Tibial artery (tissue), 4 donors: ENCODE data around the gene PRSS22.

Experiments
- DNase-seq, 2 donors: peaks; one replicate each; pipeline ENCODE4 v3.0.0-alpha.2; 2019
- H3K27ac ChIP-seq, 2 donors: fragments of 200-600 bp; sonication (generic) in 1 of 2; 1 replicate in 1 of 2; 2 replicates in 1 of 2; pipeline ENCODE4 v1.5.1; 2018 to 2019; ENCODE audit warnings: mild to moderate bottlenecking in 1 of 2
- H3K27me3 ChIP-seq, 2 donors: fragments of 200-600 bp; sonication (generic) in 1 of 2; one replicate each; pipeline versions ENCODE4 v1.5.1 to v1.6.0; 2016 to 2019
- H3K36me3 ChIP-seq, 3 donors: fragments of 200-600 bp; sonication (generic) in 2 of 3; one replicate each; pipeline ENCODE4 v1.5.1; 2016 to 2019; ENCODE audit warnings: mild to moderate bottlenecking in 2 of 3
- H3K4me1 ChIP-seq, 4 donors: fragments of 200-600 bp; sonication (generic) in 2 of 4; 1 replicate in 3 of 4; 2 replicates in 1 of 4; pipeline ENCODE4 v1.5.1; 2016 to 2019
- H3K4me3 ChIP-seq, 2 donors: fragments of 200-600 bp; sonication (generic) in 1 of 2; 1 replicate in 1 of 2; 2 replicates in 1 of 2; pipeline ENCODE4 v1.5.1; 2018 to 2019; ENCODE audit warnings: mild to moderate bottlenecking in 2 of 2
- H3K9me3 ChIP-seq, 3 donors: fragments of 200-600 bp; sonication (generic) in 1 of 3; one replicate each; pipeline ENCODE4 v1.5.1; 2016 to 2019
- intact Hi-C: fragments of 100-400 bp; cut with DNase I; formaldehyde crosslinking; loops from one replicate; pipeline ENCODE4 v1.15.0; 2023; ENCODE audit warnings: low total_unique reads
- TF ChIP-seq, protein P1 (sequence below), 2 experiments: fragments of 200-600 bp in 1 of 2; fragments of 450-650 bp in 1 of 2; IDR thresholded peaks; one replicate each; pipeline ENCODE4 v1.5.1; 2017 to 2019; ENCODE audit warnings: antibody characterized with exemption in 2 of 2, mild to moderate bottlenecking in 1 of 2, moderate library complexity in 1 of 2

Gene PRSS22

GRCh38 chr16:2865651-2866050, 7.7 kb upstream of the PRSS22 start:
- H3K9me3 ChIP-seq = peaks cover 0 to 6% (median 0%) of the 10 kb centered on the region in 3 donors
- H3K4me1 ChIP-seq = peaks cover 0 to 9% (median 4%) of the 10 kb centered on the region in 4 donors
- intact Hi-C loops = no loop called here
- H3K4me3 ChIP-seq = no peak overlapping the region
- TF ChIP-seq, protein P1, sequence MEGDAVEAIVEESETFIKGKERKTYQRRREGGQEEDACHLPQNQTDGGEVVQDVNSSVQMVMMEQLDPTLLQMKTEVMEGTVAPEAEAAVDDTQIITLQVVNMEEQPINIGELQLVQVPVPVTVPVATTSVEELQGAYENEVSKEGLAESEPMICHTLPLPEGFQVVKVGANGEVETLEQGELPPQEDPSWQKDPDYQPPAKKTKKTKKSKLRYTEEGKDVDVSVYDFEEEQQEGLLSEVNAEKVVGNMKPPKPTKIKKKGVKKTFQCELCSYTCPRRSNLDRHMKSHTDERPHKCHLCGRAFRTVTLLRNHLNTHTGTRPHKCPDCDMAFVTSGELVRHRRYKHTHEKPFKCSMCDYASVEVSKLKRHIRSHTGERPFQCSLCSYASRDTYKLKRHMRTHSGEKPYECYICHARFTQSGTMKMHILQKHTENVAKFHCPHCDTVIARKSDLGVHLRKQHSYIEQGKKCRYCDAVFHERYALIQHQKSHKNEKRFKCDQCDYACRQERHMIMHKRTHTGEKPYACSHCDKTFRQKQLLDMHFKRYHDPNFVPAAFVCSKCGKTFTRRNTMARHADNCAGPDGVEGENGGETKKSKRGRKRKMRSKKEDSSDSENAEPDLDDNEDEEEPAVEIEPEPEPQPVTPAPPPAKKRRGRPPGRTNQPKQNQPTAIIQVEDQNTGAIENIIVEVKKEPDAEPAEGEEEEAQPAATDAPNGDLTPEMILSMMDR (IDR thresholded peaks at IDR 0.05) = no peak
- DNase-seq = no peak
- no peak overlapping the region for H3K27ac ChIP-seq
- no peaks in the 10 kb centered on the region for H3K36me3 ChIP-seq
- peaks cover 0 to 25% of the 10 kb centered on the region in 2 donors for H3K27me3 ChIP-seq

DNA sequence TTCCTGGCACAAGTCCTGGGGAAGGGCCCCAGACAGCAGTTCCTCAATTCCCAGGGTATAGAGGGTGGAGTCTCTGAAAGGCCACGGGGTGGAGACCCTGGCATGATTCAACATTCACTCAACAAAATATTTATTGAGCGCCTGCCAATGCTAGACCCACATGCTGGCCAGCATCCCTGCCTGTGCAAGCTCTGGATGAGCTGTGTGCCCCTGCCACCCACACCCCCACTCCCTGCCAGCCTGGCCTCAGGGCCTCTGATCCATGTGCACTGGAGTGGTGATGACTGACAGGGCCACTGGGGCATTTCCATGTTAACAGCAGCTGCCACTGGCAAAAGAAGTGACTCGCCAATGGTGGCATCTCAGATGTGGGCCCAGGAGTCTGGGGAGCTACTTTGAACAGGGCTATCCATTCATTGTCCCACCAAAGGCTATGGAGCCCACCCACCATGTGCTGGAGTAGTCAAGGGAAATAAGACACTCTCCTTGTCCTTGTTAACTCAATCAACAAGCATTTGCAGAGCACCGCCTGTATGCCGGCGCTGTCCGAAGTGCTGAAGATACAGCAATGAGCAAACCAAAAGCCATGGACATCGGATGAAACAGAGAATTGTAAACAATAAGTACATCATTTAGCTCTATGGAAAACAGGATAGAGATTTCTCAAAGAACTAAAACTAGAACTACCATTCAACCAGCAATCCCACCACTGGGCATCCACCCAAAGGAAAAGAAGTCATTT, 3.0 kb upstream of the PRSS22 start:
- H3K4me1 ChIP-seq = peaks cover 0 to 13% (median 1%) of the 10 kb centered on the region in 4 donors
- H3K27me3 ChIP-seq = peaks cover 0 to 63% of the 10 kb centered on the region in 2 donors
- H3K9me3 ChIP-seq = peaks cover 0 to 9% (median 0%) of the 10 kb centered on the region in 3 donors
- no peak overlapping the region for H3K4me3 ChIP-seq
- intact Hi-C loops = no loop called here
- H3K36me3 ChIP-seq = peaks cover 0 to under 1% (median 0%) of the 10 kb centered on the region in 3 donors
- DNase-seq = peak in 1 of 2 donors; percentile 43
- H3K27ac ChIP-seq = no peak overlapping the region
- TF ChIP-seq, protein P1 (IDR thresholded peaks at IDR 0.05) = no peak

- intact Hi-C loops = loop anchor here (10.0 kb wide), 1 partner anchor 125 kb away; no protein-coding TSS in a partner anchor
- Histone ChIP-seq H3K9me3 (peaks cover 0 to 9% (median 0%) of the 10 kb centered on the region in 3 donors), H3K27ac (no peak overlapping the region), H3K36me3 (peaks cover 0 to 7% (median 0%) of the 10 kb centered on the region in 3 donors), H3K4me1 (peaks cover 0 to 13% (median 1%) of the 10 kb centered on the region in 4 donors), H3K4me3 (no peak overlapping the region), H3K27me3 (peaks cover 0 to 55% of the 10 kb centered on the region in 2 donors)
- peak in 1 of 2 donors; percentile 51 for DNase-seq
- TF ChIP-seq, protein P1 (IDR thresholded peaks at IDR 0.05) = no peak
These were observed 1.8 kb upstream of the PRSS22 start for GRCh38 chr16:2859686-2860265.

DNA sequence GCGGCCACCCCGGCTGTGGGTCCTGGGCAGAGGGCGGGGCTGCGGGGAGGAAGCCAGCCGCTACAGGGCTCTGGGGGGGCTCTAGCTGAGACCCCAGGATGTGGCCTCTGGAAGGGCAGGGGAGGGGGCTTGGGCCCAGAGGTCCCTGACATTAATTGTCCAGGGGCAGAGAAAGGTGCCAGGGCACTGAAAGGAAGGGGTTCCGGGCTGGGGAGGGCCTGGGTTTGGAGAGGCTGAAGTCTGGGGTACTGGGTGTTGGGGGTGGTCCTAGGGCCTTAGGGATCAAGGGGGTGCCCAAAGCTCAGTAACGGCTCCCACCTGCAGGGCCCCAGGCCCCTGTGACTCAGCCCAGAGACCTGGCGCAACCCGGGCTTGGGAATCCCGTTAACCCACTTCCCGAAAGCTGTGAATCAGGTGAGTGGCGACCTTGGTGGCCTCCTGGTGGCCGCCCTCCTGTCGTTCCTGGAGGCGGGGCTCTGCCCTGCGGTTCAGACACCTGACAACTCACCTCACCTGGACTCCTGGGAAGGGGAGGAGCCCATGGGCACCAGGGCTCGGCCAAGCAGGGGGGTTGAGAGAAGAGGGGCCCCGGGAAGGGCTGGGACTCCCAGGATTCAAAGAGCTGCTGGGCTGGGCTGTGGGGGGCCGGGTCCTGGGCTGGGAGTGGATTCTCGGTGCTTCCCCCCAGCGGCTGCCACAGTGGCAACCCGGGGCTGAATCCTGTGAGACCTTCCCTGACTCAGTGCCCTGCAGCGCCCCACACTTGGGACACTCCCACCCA, 465 bp upstream of the PRSS22 start:
- peaks cover 0 to 10% (median 0%) of the 10 kb centered on the region in 3 donors for H3K36me3 ChIP-seq
- H3K4me3 ChIP-seq = no peak overlapping the region
- no peak overlapping the region for H3K27ac ChIP-seq
- H3K4me1 ChIP-seq = peaks cover 0 to 13% (median 1%) of the 10 kb centered on the region in 4 donors
- TF ChIP-seq, protein P1 (IDR thresholded peaks at IDR 0.05) = no peak
- peaks cover 0 to 9% (median 0%) of the 10 kb centered on the region in 3 donors for H3K9me3 ChIP-seq
- intact Hi-C loops = loop anchor here (10.0 kb wide), 1 partner anchor 124 kb away; no protein-coding TSS in a partner anchor
- DNase-seq = peak in 1 of 2 donors; percentile 58
- H3K27me3 ChIP-seq = peaks cover 0 to 54% of the 10 kb centered on the region in 2 donors
